H9 (cell line): Measurements from ENCODE around the gene GARIN5A. TPM values are rescaled to one million over a fixed set of nuclear protein-coding genes. Genes with fewer than 3 reads are reported as not detected.

Source experiments
- DNase-seq: peaks from one replicate; pipeline ENCODE4 v3.0.0-alpha.2; 2017
- H2AFZ ChIP-seq: one replicate; pipeline ENCODE4 v1.6.1; 2013; ENCODE audit warnings: mild to moderate bottlenecking, low read length, control low read depth, moderate library complexity
- H2AK5ac ChIP-seq: 2 replicates; pipeline ENCODE4 v1.6.1; 2013; ENCODE audit warnings: low read length, control low read depth, mixed read lengths; ENCODE audit not compliant: insufficient read length
- H2BK120ac ChIP-seq: one replicate; pipeline ENCODE4 v1.6.1; 2013; ENCODE audit warnings: low read depth, mild to moderate bottlenecking, low read length, control low read depth, inconsistent platforms; ENCODE audit not compliant: poor library complexity, severe bottlenecking
- H2BK12ac ChIP-seq: 2 replicates; pipeline ENCODE4 v1.6.1; 2013; ENCODE audit warnings: low read length, control low read depth, mixed read lengths, low read depth; ENCODE audit not compliant: insufficient read length
- H2BK15ac ChIP-seq: 2 replicates; pipeline ENCODE4 v1.6.1; 2013; ENCODE audit warnings: low read depth, low read length, control low read depth
- H2BK20ac ChIP-seq: one replicate; pipeline ENCODE4 v1.6.1; 2013; ENCODE audit warnings: low read depth, mild to moderate bottlenecking, low read length, control low read depth, inconsistent platforms; ENCODE audit not compliant: poor library complexity, severe bottlenecking
- H2BK5ac ChIP-seq: 2 replicates; pipeline ENCODE4 v1.6.1; 2013; ENCODE audit warnings: low read length, control low read depth, mixed read lengths; ENCODE audit not compliant: insufficient read length
- H3K14ac ChIP-seq: 2 replicates; pipeline ENCODE4 v1.6.1; 2013; ENCODE audit warnings: low read length, control low read depth; ENCODE audit not compliant: insufficient read depth
- H3K18ac ChIP-seq: 2 replicates; pipeline ENCODE4 v1.6.1; 2013; ENCODE audit warnings: low read depth, mild to moderate bottlenecking, mixed read lengths, low read length, control low read depth; ENCODE audit not compliant: insufficient read length
- H3K23ac ChIP-seq: 2 replicates; pipeline ENCODE4 v1.6.1; 2013; ENCODE audit warnings: low read length, control low read depth, mixed read lengths, low read depth; ENCODE audit not compliant: insufficient read length
- H3K23me2 ChIP-seq: 2 replicates; pipeline ENCODE4 v1.6.1; 2013; ENCODE audit warnings: low read depth, mild to moderate bottlenecking, mixed read lengths, low read length, control low read depth; ENCODE audit not compliant: insufficient read length, poor library complexity, severe bottlenecking
- H3K27ac ChIP-seq: 2 replicates; pipeline ENCODE4 v1.5.1; 2013; ENCODE audit warnings: low read length, control low read depth, mixed read lengths, low read depth; ENCODE audit not compliant: insufficient read length
- H3K27me3 ChIP-seq: 2 replicates; pipeline ENCODE4 v1.6.1; 2013; ENCODE audit warnings: low read length, control low read depth, inconsistent platforms; ENCODE audit not compliant: insufficient read depth
- H3K4ac ChIP-seq: 2 replicates; pipeline ENCODE4 v1.6.1; 2013; ENCODE audit warnings: low read depth, mild to moderate bottlenecking, control low read depth, inconsistent platforms, low read length, moderate library complexity
- H3K4me1 ChIP-seq: 2 replicates; pipeline ENCODE4 v1.6.1; 2013; ENCODE audit warnings: low read length, control low read depth, inconsistent platforms; ENCODE audit not compliant: insufficient read depth
- H3K4me2 ChIP-seq: 2 replicates; pipeline ENCODE4 v1.6.1; 2013; ENCODE audit warnings: low read length, control low read depth, mixed read lengths; ENCODE audit not compliant: insufficient read length, insufficient read depth
- H3K56ac ChIP-seq: 2 replicates; pipeline ENCODE4 v1.6.1; 2013; ENCODE audit warnings: low read depth, mild to moderate bottlenecking, mixed read lengths, low read length, control low read depth; ENCODE audit not compliant: insufficient read length
- H3K79me1 ChIP-seq: 2 replicates; pipeline ENCODE4 v1.6.1; 2013; ENCODE audit warnings: low read depth, mild to moderate bottlenecking, moderate library complexity, low read length, control low read depth, inconsistent platforms; ENCODE audit not compliant: insufficient read depth, poor library complexity, severe bottlenecking
- H3K79me2 ChIP-seq: 2 replicates; pipeline ENCODE4 v1.6.1; 2013; ENCODE audit warnings: low read length, control low read depth, inconsistent platforms; ENCODE audit not compliant: insufficient read depth
- H3K9ac ChIP-seq: 2 replicates; pipeline ENCODE4 v1.6.1; 2013; ENCODE audit warnings: low read length, control low read depth, mixed read lengths; ENCODE audit not compliant: insufficient read length; ENCODE audit errors: extremely low read depth
- H3K9me3 ChIP-seq: one replicate; pipeline ENCODE4 v1.6.1; 2013; ENCODE audit warnings: low read depth, low read length, inconsistent platforms; ENCODE audit not compliant: control insufficient read depth
- H3T11ph ChIP-seq: one replicate; pipeline ENCODE4 v1.6.1; 2013; ENCODE audit warnings: mild to moderate bottlenecking, low read length, control low read depth, inconsistent platforms
- H4K20me1 ChIP-seq: one replicate; pipeline ENCODE4 v1.6.1; 2013; ENCODE audit not compliant: control insufficient read depth, insufficient read length, insufficient read depth
- H4K5ac ChIP-seq: 2 replicates; pipeline ENCODE4 v1.6.1; 2013; ENCODE audit warnings: low read depth, mild to moderate bottlenecking, mixed read lengths, low read length, control low read depth; ENCODE audit not compliant: insufficient read length
- H4K8ac ChIP-seq: replicated peaks from 2 replicates; pipeline ENCODE4 v1.6.1; 2013; ENCODE audit warnings: low read length, control low read depth, mixed read lengths, low read depth; ENCODE audit not compliant: insufficient read length
- H4K91ac ChIP-seq: 2 replicates; pipeline ENCODE4 v1.6.1; 2013; ENCODE audit warnings: low read depth, mild to moderate bottlenecking, moderate library complexity, mixed read lengths, low read length, control low read depth; ENCODE audit not compliant: insufficient read length
- H3K27ac Mint-ChIP-seq, 3 experiments: 2 replicates in 2 of 3; 3 replicates in 1 of 3; pipeline ENCODE4 v1.8.0; 2020 to 2021; ENCODE audit warnings: mixed read lengths in 3 of 3, mild to moderate bottlenecking in 1 of 3, moderate library complexity in 1 of 3
- H3K27me3 Mint-ChIP-seq: 2 replicates; pipeline ENCODE4 v1.8.0; 2021; ENCODE audit warnings: low read depth, mild to moderate bottlenecking, moderate library complexity, mixed read lengths
- H3K36me3 Mint-ChIP-seq, 3 experiments: 2 replicates in 2 of 3; 3 replicates in 1 of 3; pipeline ENCODE4 v1.8.0; 2020 to 2021; ENCODE audit warnings: low read depth in 3 of 3, mixed read lengths in 3 of 3; ENCODE audit not compliant: insufficient read depth in 1 of 3
- H3K4me1 Mint-ChIP-seq, 2 experiments: 2 replicates each; pipeline ENCODE4 v1.8.0; 2020; ENCODE audit warnings: mixed read lengths in 2 of 2
- H3K4me3 Mint-ChIP-seq, 2 experiments: 2 replicates in 1 of 2; 3 replicates in 1 of 2; pipeline ENCODE4 v1.8.0; 2020 to 2021; ENCODE audit warnings: mild to moderate bottlenecking in 2 of 2, mixed read lengths in 2 of 2, moderate library complexity in 1 of 2
- H3K9me3 Mint-ChIP-seq, 2 experiments: 2 replicates in 1 of 2; 3 replicates in 1 of 2; pipeline ENCODE4 v1.8.0; 2020; ENCODE audit warnings: mild to moderate bottlenecking in 2 of 2, mixed read lengths in 2 of 2, moderate library complexity in 1 of 2
- WGBS: extraction: QIAGEN DNeasy Blood & Tissue Kit; methylation state at CpG from one replicate; pipeline ENCODE4 v1.1.7; 2013; ENCODE audit warnings: missing lambda C conversion rate, low lambda C conversion rate, mixed read lengths; ENCODE audit not compliant: insufficient read length; ENCODE audit errors: extremely low coverage; 5-methylcytosine and 5-hydroxymethylcytosine counted together
- total RNA-seq: library from RNA; stranded (reverse); gene quantifications from 2 replicates; pipeline ENCODE4 v1.2.1, GENCODE V29; 2021
- TF ChIP-seq, protein P1 (sequence below): fragments of 200-600 bp; sonication (generic); conservative IDR thresholded peaks from 3 replicates; pipeline ENCODE4 v1.8.0; 2021; ENCODE audit warnings: antibody characterized with exemption, mild to moderate bottlenecking

GARIN5A gene
- total RNA-seq, 1 experiment from 2014 or later: 9.5 TPM

- Histone ChIP-seq H2BK15ac (no peak overlapping the region), H3K23me2 (no peaks in the 10 kb centered on the region), H3K9ac (no peak overlapping the region), H4K5ac (no peak overlapping the region), H3K9me3 (no peaks in the 10 kb centered on the region), H3K79me1 (no peaks in the 10 kb centered on the region), H3K56ac (no peak overlapping the region), H3K4ac (no peak overlapping the region), H3K27me3 (no peaks in the 10 kb centered on the region), H2BK5ac (no peak overlapping the region), H2AFZ (no peak overlapping the region), H3K18ac (no peak overlapping the region), H4K20me1 (no peaks in the 10 kb centered on the region), H3K79me2 (no peaks in the 10 kb centered on the region), H2AK5ac (no peak overlapping the region), H2BK120ac (no peak overlapping the region), H4K91ac (no peak overlapping the region), H3K4me2 (no peak overlapping the region), H3K14ac (no peak overlapping the region), H3K23ac (no peak overlapping the region), H3K4me1 (no peaks in the 10 kb centered on the region), H3K27ac (no peak overlapping the region), H4K8ac (no peak overlapping the region), H2BK12ac (no peak overlapping the region), H2BK20ac (no peak overlapping the region), H3T11ph (no peak overlapping the region)
- H3K27me3 Mint-ChIP-seq: peaks cover 8% of the 10 kb centered on the region
- peaks cover 0 to 9% (median 6%) of the 10 kb centered on the region in 3 experiments; a peak in 5 of 7 replicates for H3K36me3 Mint-ChIP-seq
- TF ChIP-seq, protein P1, sequence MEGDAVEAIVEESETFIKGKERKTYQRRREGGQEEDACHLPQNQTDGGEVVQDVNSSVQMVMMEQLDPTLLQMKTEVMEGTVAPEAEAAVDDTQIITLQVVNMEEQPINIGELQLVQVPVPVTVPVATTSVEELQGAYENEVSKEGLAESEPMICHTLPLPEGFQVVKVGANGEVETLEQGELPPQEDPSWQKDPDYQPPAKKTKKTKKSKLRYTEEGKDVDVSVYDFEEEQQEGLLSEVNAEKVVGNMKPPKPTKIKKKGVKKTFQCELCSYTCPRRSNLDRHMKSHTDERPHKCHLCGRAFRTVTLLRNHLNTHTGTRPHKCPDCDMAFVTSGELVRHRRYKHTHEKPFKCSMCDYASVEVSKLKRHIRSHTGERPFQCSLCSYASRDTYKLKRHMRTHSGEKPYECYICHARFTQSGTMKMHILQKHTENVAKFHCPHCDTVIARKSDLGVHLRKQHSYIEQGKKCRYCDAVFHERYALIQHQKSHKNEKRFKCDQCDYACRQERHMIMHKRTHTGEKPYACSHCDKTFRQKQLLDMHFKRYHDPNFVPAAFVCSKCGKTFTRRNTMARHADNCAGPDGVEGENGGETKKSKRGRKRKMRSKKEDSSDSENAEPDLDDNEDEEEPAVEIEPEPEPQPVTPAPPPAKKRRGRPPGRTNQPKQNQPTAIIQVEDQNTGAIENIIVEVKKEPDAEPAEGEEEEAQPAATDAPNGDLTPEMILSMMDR: no peak
- H3K27ac Mint-ChIP-seq: no peak overlapping the region
- peaks cover 2 to 8% of the 10 kb centered on the region in 2 experiments; a peak in 4 of 5 replicates for H3K9me3 Mint-ChIP-seq
- DNase-seq: no peak
- no peak overlapping the region for H3K4me3 Mint-ChIP-seq
- whole genome bisulfite sequencing: no CpG with 5 or more reads among the region's 5 CpGs
- peaks cover 0 to 7% of the 10 kb centered on the region in 2 experiments; a peak in 2 of 4 replicates for H3K4me1 Mint-ChIP-seq
Observed at GRCh38 chr19:50447053-50447452, 29.6 kb downstream of the GARIN5A start.
